Measurements from ENCODE around the gene ILF2.

ILF2 gene

DNA sequence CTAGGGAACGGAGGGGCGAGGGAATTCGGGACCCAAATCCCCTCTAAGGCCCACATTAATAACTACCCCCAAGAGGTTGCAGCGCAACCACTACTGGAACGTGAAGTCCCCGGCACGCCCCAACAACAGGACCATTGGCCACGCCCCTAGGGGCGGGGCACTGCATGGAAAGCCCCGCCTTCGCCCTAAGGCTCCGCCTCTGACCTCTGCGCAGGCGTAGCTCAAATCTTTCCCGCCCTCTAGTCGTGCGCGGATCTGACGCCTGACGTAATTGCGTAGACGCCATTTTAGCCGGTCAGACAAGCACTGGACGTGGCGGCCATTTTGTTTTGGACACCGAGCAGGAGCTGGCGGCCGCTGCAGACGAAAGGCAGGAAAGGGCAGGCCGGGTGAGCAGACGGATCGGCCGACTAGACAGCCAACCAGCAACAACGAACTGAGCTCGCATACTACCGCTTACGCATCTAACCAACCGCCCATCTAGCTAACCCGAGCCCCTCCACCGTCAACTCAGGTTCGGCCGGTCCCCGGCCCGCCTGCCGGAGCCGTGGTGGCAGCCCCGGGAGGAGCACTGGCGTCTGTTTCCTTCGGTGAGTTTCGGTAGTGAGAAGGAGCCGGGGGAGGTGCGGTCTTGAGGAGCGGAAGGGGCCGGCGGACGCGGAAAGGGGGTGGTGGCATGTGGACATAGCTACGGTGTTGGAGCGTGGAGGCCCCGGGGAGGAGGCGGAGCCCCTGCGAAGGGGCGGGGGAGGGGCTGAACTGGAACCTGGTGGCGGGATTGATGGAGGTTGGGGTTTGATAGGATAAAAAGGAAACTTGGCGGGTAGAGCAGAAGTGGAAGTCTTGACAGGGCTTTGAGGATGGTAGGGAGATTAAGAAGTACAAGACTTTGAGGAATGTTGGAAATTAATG, 36.8 kb downstream of the ILF2 start, which contains the start of gene CHTOP:
Gene CHTOP, plus strand, starts transcription at position 313 of the 912 bp plus-strand sequence. CDS start 2,523 bp downstream, outside the sequence.
- TF ChIP-seq, protein P1, sequence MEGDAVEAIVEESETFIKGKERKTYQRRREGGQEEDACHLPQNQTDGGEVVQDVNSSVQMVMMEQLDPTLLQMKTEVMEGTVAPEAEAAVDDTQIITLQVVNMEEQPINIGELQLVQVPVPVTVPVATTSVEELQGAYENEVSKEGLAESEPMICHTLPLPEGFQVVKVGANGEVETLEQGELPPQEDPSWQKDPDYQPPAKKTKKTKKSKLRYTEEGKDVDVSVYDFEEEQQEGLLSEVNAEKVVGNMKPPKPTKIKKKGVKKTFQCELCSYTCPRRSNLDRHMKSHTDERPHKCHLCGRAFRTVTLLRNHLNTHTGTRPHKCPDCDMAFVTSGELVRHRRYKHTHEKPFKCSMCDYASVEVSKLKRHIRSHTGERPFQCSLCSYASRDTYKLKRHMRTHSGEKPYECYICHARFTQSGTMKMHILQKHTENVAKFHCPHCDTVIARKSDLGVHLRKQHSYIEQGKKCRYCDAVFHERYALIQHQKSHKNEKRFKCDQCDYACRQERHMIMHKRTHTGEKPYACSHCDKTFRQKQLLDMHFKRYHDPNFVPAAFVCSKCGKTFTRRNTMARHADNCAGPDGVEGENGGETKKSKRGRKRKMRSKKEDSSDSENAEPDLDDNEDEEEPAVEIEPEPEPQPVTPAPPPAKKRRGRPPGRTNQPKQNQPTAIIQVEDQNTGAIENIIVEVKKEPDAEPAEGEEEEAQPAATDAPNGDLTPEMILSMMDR (IDR thresholded peaks at IDR 0.05; ENCODE audit: insufficient read depth, low read depth, low read length, missing control alignments): no peak
- peak; percentile 99 for DNase-seq (ENCODE audit: low read depth)
- peak within 1 kb of the TSS; percentile 99 for H3K4me3 ChIP-seq (ENCODE audit: low read length)

- no peak for DNase-seq (ENCODE audit: low read depth)
Observed at GRCh38 chr1:153633161-153633753, 37.5 kb downstream of the ILF2 start.

GRCh38 chr1:153631047-153632022, 39.5 kb downstream of the ILF2 start:
- DNase-seq (ENCODE audit: low read depth): no peak
- no peak overlapping the region for H3K4me3 ChIP-seq (ENCODE audit: low read length)
- TF ChIP-seq, protein P1 (IDR thresholded peaks at IDR 0.05; ENCODE audit: insufficient read depth, low read depth, low read length, missing control alignments): no peak

More at GRCh38 chr1:153633161-153633753, 37.5 kb downstream of the ILF2 start:
- TF ChIP-seq, protein P1 (IDR thresholded peaks at IDR 0.05; ENCODE audit: insufficient read depth, low read depth, low read length, missing control alignments): no peak
- H3K4me3 ChIP-seq (ENCODE audit: low read length): peak overlapping the region; percentile 99

DNA sequence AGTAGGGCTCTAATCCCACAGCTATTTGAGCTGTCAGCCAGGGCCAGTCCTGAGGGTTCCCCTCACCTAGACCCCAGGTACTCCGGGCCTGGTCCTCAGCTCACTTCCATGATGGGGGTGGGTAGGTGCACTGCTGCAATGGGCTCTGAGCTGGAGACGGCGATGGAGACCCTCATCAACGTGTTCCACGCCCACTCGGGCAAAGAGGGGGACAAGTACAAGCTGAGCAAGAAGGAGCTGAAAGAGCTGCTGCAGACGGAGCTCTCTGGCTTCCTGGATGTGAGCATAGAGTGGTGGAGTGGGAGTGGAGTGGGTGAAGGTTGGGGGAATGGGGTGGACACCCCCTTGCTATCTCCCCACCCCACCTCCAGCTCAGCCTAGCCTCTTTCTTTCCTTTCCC, 40.4 kb downstream of the ILF2 start:
- TF ChIP-seq, protein P1 (IDR thresholded peaks at IDR 0.05; ENCODE audit: insufficient read depth, low read depth, low read length, missing control alignments): no peak
- H3K4me3 ChIP-seq (ENCODE audit: low read length): no peak overlapping the region

DNA sequence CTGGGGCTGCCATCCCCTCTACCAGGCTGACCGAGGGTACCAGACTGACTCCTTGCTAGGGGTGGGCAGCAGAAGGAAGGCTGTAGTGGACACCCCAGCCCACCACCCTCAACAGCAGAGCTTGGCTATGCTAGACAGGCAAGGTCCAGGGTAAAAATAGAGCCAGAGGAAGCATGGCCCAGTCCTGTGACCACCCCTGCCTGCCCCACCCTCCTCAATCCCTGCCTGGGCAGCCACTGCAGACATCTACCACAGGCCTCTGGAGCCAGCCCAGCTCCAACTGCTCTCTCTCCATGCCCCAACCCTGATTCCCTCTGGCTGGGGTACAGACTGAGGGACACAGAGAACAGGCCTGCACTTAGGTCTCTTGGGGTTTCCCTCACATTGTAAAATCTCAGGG, 40.8 kb downstream of the ILF2 start:
- TF ChIP-seq, protein P1 (IDR thresholded peaks at IDR 0.05; ENCODE audit: insufficient read depth, low read depth, low read length, missing control alignments): no peak
- H3K4me3 ChIP-seq (ENCODE audit: low read length): no peak overlapping the region
- no peak for DNase-seq (ENCODE audit: low read depth)

More for the DNA sequence above, 40.4 kb downstream of the ILF2 start:
- no peak for DNase-seq (ENCODE audit: low read depth)

GRCh38 chr1:153629343-153629665, 41.5 kb downstream of the ILF2 start:
- H3K4me3 ChIP-seq (ENCODE audit: low read length): no peak overlapping the region
- no peak for DNase-seq (ENCODE audit: low read depth)
- TF ChIP-seq, protein P1 (IDR thresholded peaks at IDR 0.05; ENCODE audit: insufficient read depth, low read depth, low read length, missing control alignments): no peak

Measured in epithelial cell of esophagus (primary cell).